Gastroesophageal sphincter (tissue), 4 donors: ENCODE results near the gene LRP6. TPM values are rescaled to one million over a fixed set of nuclear protein-coding genes. Genes with fewer than 3 reads are reported as not detected.

Experiments
- ATAC-seq: fragments of 150-250 bp; one replicate; pipeline ENCODE4 v1.9.1; 2016; ENCODE audit warnings: mild to moderate bottlenecking, moderate library complexity
- H3K27ac ChIP-seq, 4 donors: fragments of 200-600 bp; sonication (generic) in 3 of 4; 1 replicate in 3 of 4; 2 replicates in 1 of 4; pipeline ENCODE4 v1.5.1; 2016 to 2019
- H3K27me3 ChIP-seq: fragments of 200-600 bp; sonication (generic); one replicate; pipeline ENCODE4 v1.5.1; 2019
- H3K36me3 ChIP-seq, 2 donors: fragments of 200-600 bp; sonication (generic); one replicate each; pipeline ENCODE4 v1.5.1; 2019; ENCODE audit warnings: control low read depth in 1 of 2
- H3K4me1 ChIP-seq, 3 donors: fragments of 200-600 bp; sonication (generic); 1 replicate in 2 of 3; 2 replicates in 1 of 3; pipeline ENCODE4 v1.5.1; 2016 to 2019; ENCODE audit warnings: control low read depth in 2 of 3
- H3K4me3 ChIP-seq, 2 donors: fragments of 200-600 bp; sonication (generic); one replicate each; pipeline ENCODE4 v1.5.1; 2019; ENCODE audit warnings: mild to moderate bottlenecking in 1 of 2, moderate library complexity in 1 of 2
- H3K9me3 ChIP-seq, 3 donors: fragments of 200-600 bp; sonication (generic); one replicate each; pipeline ENCODE4 v1.5.1; 2017 to 2019; ENCODE audit warnings: control low read depth in 2 of 3
- CTCF ChIP-seq, 4 experiments: fragments of 200-600 bp in 2 of 4; fragments of 450-650 bp in 2 of 4; sonication (generic) in 1 of 4; IDR thresholded peaks; one replicate each; pipeline ENCODE4 v1.5.1; 2017 to 2019; ENCODE audit warnings: antibody characterized with exemption in 4 of 4, mild to moderate bottlenecking in 2 of 4, moderate library complexity in 2 of 4
- EP300 ChIP-seq: sonication (generic); formaldehyde crosslinking; IDR thresholded peaks from one replicate; pipeline ENCODE4 v1.6.1; 2017; ENCODE audit warnings: antibody characterized with exemption, mild to moderate bottlenecking
- POLR2A ChIP-seq, 2 donors: fragments of 450-650 bp; IDR thresholded peaks; one replicate each; pipeline ENCODE4 v1.6.1; 2017; ENCODE audit warnings: antibody characterized with exemption in 2 of 2, mild to moderate bottlenecking in 2 of 2, moderate library complexity in 1 of 2
- POLR2AphosphoS5 ChIP-seq: sonication (generic); formaldehyde crosslinking; IDR thresholded peaks from one replicate; pipeline ENCODE4 v1.6.1; 2017; ENCODE audit warnings: antibody characterized with exemption
- WGBS, 2 donors: methylation state at CpG; one replicate each; pipeline ENCODE4 v1.1.5; 2018; ENCODE audit warnings: low coverage in 1 of 2; 5-methylcytosine and 5-hydroxymethylcytosine counted together
- total RNA-seq, 4 donors: library from RNA; depleted of rRNA; stranded (reverse); fragments of >200 nt; gene quantifications; one replicate each; pipeline ENCODE4 v1.1.0, GENCODE V29; 2016

Gene LRP6
- total RNA-seq, 4 donors from 2014 or later, result 34.5 to 58.5 (median 42.6) TPM

GRCh38 chr12:12094481-12094880, 172.4 kb downstream of the LRP6 start:
- Histone ChIP-seq H3K27ac (no peak overlapping the region), H3K4me1 (no peaks in the 10 kb centered on the region), H3K36me3 (no peaks in the 10 kb centered on the region), H3K27me3 (no peaks in the 10 kb centered on the region), H3K9me3 (peaks cover 0 to 3% (median 0%) of the 10 kb centered on the region in 3 donors), H3K4me3 (no peak overlapping the region)
- ATAC-seq, result no peak
- WGBS, 2 donors, result 83 to 89% methylated on average over 3 to 4 of the region's 4 CpGs
- TF ChIP-seq POLR2A (IDR thresholded peaks at IDR 0.05), result no peak
- no peak for TF ChIP-seq CTCF (IDR thresholded peaks at IDR 0.05)
- no peak for TF ChIP-seq POLR2AphosphoS5
- no peak for TF ChIP-seq EP300

- ATAC-seq, result peak; percentile 16
- Histone ChIP-seq H3K27me3 (no peaks in the 10 kb centered on the region), H3K4me3 (no peak overlapping the region), H3K36me3 (no peaks in the 10 kb centered on the region), H3K9me3 (peaks cover 0 to 3% (median 0%) of the 10 kb centered on the region in 3 donors), H3K4me1 (no peaks in the 10 kb centered on the region), H3K27ac (no peak overlapping the region)
- 75 to 85% methylated on average over 8 to 9 of the region's 14 CpGs for WGBS, 2 donors
- no peak for TF ChIP-seq POLR2AphosphoS5
- no peak for TF ChIP-seq EP300
- no peak for TF ChIP-seq POLR2A (IDR thresholded peaks at IDR 0.05)
- no peak for TF ChIP-seq CTCF (IDR thresholded peaks at IDR 0.05)
These were observed 174.7 kb downstream of the LRP6 start for GRCh38 chr12:12091977-12092663.

GRCh38 chr12:12091071-12091470, 175.8 kb downstream of the LRP6 start:
- Histone ChIP-seq H3K36me3 (no peaks in the 10 kb centered on the region), H3K27me3 (no peaks in the 10 kb centered on the region), H3K9me3 (peaks cover 0 to 3% (median 0%) of the 10 kb centered on the region in 3 donors), H3K27ac (no peak overlapping the region), H3K4me1 (no peaks in the 10 kb centered on the region), H3K4me3 (no peak overlapping the region)
- 56 to 67% methylated on average over 1 to 2 of the region's 3 CpGs for WGBS, 2 donors
- TF ChIP-seq POLR2AphosphoS5 (no peak), POLR2A (IDR thresholded peaks at IDR 0.05) (no peak), CTCF (IDR thresholded peaks at IDR 0.05) (no peak), EP300 (no peak)
- no peak for ATAC-seq

GRCh38 chr12:12088761-12089160, 178.1 kb downstream of the LRP6 start:
- WGBS, 2 donors, result 72% methylated on average over 5 of the region's 9 CpGs; no CpG with 5 or more reads in 1 of the 2 donors
- Histone ChIP-seq H3K36me3 (no peaks in the 10 kb centered on the region), H3K27me3 (no peaks in the 10 kb centered on the region), H3K4me3 (no peak overlapping the region), H3K4me1 (no peaks in the 10 kb centered on the region), H3K27ac (no peak overlapping the region), H3K9me3 (peaks cover 0 to 3% (median 0%) of the 10 kb centered on the region in 3 donors)
- no peak for ATAC-seq
- no peak for TF ChIP-seq POLR2A (IDR thresholded peaks at IDR 0.05)
- TF ChIP-seq CTCF (IDR thresholded peaks at IDR 0.05), result no peak
- TF ChIP-seq POLR2AphosphoS5, result no peak
- no peak for TF ChIP-seq EP300

- no peak for ATAC-seq
- Histone ChIP-seq H3K4me1 (no peaks in the 10 kb centered on the region), H3K36me3 (no peaks in the 10 kb centered on the region), H3K27me3 (no peaks in the 10 kb centered on the region), H3K9me3 (peaks cover 0 to 3% (median 0%) of the 10 kb centered on the region in 3 donors), H3K27ac (no peak overlapping the region), H3K4me3 (no peak overlapping the region)
- TF ChIP-seq POLR2AphosphoS5 (no peak), POLR2A (IDR thresholded peaks at IDR 0.05) (no peak), EP300 (no peak), CTCF (IDR thresholded peaks at IDR 0.05) (no peak)
- 89 to 90% methylated on average over 8 to 9 of the region's 10 CpGs for WGBS, 2 donors
These were observed 178.7 kb downstream of the LRP6 start for GRCh38 chr12:12088147-12088546.
